Right cardiac atrium (tissue), 5 donors: ENCODE data around the gene THADA. TPM values are rescaled to one million over a fixed set of nuclear protein-coding genes. Genes with fewer than 3 reads are reported as not detected.
"Not testable (repeated sequence)": the region's sequence is repeated elsewhere in the genome, so short reads cannot be mapped to it uniquely, and the experiment has no call there.

Experiments used
- ATAC-seq, 2 donors: fragments of 200-7000 bp; cut with Tn5 transposase; one replicate each; pipeline versions ENCODE4 v1.8.0 to v1.9.1; 2020; ENCODE audit warnings: moderate library complexity in 2 of 2, mild to moderate bottlenecking in 1 of 2
- DNase-seq, 3 donors: peaks; one replicate each; pipeline ENCODE4 v3.0.0-alpha.2; 2020
- H3K27ac ChIP-seq: one replicate; pipeline ENCODE4 v1.5.1; 2013; ENCODE audit warnings: mild to moderate bottlenecking, low read length, control low read depth, moderate library complexity
- H3K27me3 ChIP-seq: one replicate; pipeline ENCODE4 v1.6.1; 2013; ENCODE audit not compliant: control insufficient read depth, insufficient read depth
- H3K4me1 ChIP-seq: one replicate; pipeline ENCODE4 v1.6.1; 2013; ENCODE audit warnings: low read length; ENCODE audit not compliant: control insufficient read depth, insufficient read depth
- H3K4me3 ChIP-seq: one replicate; pipeline ENCODE4 v1.5.1; 2013; ENCODE audit warnings: low read length, control low read depth
- H3K9me3 ChIP-seq: one replicate; pipeline ENCODE4 v1.6.1; 2013; ENCODE audit warnings: low read length; ENCODE audit not compliant: control insufficient read depth
- WGBS: extraction: QIAGEN DNeasy Blood & Tissue Kit; methylation state at CpG from one replicate; pipeline ENCODE4 v1.1.7; 2013; 5-methylcytosine and 5-hydroxymethylcytosine counted together
- intact Hi-C, 4 donors: fragments of 100-400 bp; cut with DNase I; formaldehyde crosslinking; loops; one replicate each; pipeline versions ENCODE4 v1.11.0 to v1.14.0; 2022 to 2023
- polyA plus RNA-seq: library from polyadenylated mRNA; stranded (reverse); fragments of 200-250 nt; gene quantifications from one replicate; pipeline ENCODE4 v1.2.3, GENCODE V29; 2013
- total RNA-seq, 4 donors: library from RNA; stranded (reverse); fragmentation: NEBNext Ultra II Directional; extraction: Animal tissue kit (Norgen Biotek cat#: 25700); gene quantifications; one replicate each; pipeline ENCODE4 v1.2.1, GENCODE V29; 2021
- donor health status: healthy with polysubstance abuse.
- donor health status: DM: no; HTN: yes; CAD: no.
- donor health status: DM: no; HTN: no; CAD: no.
- donor health status: DM: no; HTN: yes; CAD: no; lungs with severe emphysema.
- donor health status: DM: yes; HTN: yes; CAD: no.

THADA gene
- total and polyA plus RNA-seq, 5 donors, result 10.6 to 20.7 (median 19.8) TPM

DNA sequence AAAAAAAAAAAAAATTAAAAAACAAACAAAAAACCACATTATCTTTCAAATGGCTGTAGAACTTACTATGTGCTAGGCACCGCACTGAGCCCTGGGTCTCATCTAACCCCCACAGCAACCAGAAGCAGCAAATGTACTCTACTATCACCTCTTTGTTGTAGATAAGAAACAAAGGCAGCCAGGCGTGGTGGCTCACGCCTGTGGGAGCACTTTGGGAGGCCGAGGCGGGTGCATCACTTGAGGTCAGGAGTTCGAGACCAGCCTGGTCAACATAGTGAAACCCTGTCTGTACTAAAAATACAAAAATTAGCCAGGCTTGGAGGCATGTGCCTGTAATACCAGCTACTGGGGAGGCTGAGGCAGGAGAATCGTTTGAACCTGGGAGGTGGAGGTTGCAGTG, 406.0 kb downstream of the THADA start:
- intact Hi-C loops, H3K27ac ChIP-seq, H3K4me3 ChIP-seq, ATAC-seq, H3K4me1 ChIP-seq, H3K27me3 ChIP-seq, H3K9me3 ChIP-seq: not testable (repeated sequence)
- DNase-seq, result peak in 1 of 3 donors; percentile 6
- WGBS, result 92% methylated on average over 7 of the region's 7 CpGs

DNA sequence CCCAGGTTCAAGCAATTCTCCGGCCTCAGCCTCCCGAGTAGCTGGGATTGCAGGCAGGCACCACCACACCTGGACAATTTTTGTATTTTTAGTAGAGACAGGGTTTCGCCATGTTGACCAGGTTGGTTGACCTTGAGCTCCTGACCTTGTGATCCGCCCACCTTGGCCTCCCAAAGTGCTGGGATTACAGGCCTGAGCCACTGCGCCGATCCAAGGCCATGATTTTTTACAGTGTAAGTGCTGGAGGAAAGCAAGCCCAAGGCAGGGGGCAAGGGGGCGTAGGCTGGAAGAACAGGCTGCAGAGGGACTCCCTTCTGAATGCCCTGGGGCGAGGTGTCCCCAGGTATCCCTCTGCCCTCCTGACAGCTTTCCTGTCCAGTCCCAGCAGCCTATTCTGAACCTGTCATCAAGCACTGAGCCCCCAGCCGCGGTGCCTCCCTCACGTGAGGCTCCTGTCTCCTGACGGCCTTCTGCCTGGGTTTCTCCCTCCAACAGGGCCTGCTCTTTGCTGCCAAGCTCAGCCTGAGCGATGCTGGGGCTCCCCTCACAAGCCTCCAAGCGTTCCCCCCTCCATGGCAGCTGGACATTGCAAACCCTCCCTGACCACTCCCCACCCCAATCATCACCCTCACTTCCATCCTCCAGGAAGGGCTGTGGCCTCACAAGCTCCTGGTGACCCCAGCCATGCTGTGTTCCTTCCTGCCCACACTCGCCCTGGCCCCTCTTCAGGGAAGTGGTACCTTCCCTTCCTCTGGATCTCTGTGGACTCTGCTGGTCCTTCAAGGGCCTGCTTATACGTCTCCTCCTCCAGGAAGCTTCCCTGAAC, 407.1 kb downstream of the THADA start:
- Histone ChIP-seq H3K27me3 (no peaks in the 10 kb centered on the region), H3K4me1 (no peaks in the 10 kb centered on the region), H3K9me3 (no peaks in the 10 kb centered on the region), H3K4me3 (no peak overlapping the region), H3K27ac (no peak overlapping the region)
- intact Hi-C loops, result no loop called here
- 94% methylated on average over 16 of the region's 16 CpGs for WGBS
- no peak for ATAC-seq
- peak in 1 of 3 donors; percentile 36 for DNase-seq

- peak; percentile 53 to 68 for ATAC-seq
- WGBS, result 72% methylated on average over 12 of the region's 12 CpGs
- DNase-seq, result peak; percentile 47 to 74 (median 72)
Observed at GRCh38 chr2:43186679-43187374, 409.0 kb downstream of the THADA start.

DNA sequence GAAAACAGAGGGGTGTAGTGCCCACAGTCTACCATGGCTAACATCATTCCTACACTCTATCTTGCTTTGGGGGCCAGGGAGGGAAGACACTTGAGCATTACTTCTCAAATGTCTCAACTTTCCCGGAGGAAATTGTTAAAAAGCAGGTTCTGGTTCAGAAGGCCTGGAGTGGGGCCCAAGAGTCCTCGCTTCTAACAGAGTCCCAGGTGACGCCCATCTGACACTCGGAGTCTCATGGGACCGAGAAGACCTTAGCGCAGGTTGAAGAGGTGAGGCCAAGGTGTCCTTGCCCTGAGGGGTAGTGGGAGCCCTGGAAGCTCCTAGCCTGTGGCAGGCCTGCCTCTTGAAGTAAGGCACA, 409.5 kb downstream of the THADA start:
- intact Hi-C loops, result no loop called here
- Histone ChIP-seq H3K9me3 (no peaks in the 10 kb centered on the region), H3K4me1 (no peaks in the 10 kb centered on the region), H3K27me3 (no peaks in the 10 kb centered on the region), H3K4me3 (no peak overlapping the region), H3K27ac (no peak overlapping the region)
- WGBS, result 96% methylated on average over 6 of the region's 6 CpGs
- DNase-seq (no peak), ATAC-seq (peak in 1 of 2 donors; percentile 4)

More at GRCh38 chr2:43186679-43187374, 409.0 kb downstream of the THADA start:
- Histone ChIP-seq H3K4me1 (no peaks in the 10 kb centered on the region), H3K27me3 (no peaks in the 10 kb centered on the region), H3K9me3 (no peaks in the 10 kb centered on the region), H3K27ac (no peak overlapping the region), H3K4me3 (no peak overlapping the region)
- intact Hi-C loops, result no loop called here

- Histone ChIP-seq H3K4me3 (no peak overlapping the region), H3K27me3 (no peaks in the 10 kb centered on the region), H3K4me1 (no peaks in the 10 kb centered on the region), H3K9me3 (no peaks in the 10 kb centered on the region), H3K27ac (no peak overlapping the region)
- DNase-seq, result peak in 1 of 3 donors; percentile 9
- ATAC-seq, result no peak
- intact Hi-C loops, result no loop called here
- WGBS, result 69% methylated on average over 4 of the region's 4 CpGs
Observed at GRCh38 chr2:43185146-43185545, 410.7 kb downstream of the THADA start.

DNA sequence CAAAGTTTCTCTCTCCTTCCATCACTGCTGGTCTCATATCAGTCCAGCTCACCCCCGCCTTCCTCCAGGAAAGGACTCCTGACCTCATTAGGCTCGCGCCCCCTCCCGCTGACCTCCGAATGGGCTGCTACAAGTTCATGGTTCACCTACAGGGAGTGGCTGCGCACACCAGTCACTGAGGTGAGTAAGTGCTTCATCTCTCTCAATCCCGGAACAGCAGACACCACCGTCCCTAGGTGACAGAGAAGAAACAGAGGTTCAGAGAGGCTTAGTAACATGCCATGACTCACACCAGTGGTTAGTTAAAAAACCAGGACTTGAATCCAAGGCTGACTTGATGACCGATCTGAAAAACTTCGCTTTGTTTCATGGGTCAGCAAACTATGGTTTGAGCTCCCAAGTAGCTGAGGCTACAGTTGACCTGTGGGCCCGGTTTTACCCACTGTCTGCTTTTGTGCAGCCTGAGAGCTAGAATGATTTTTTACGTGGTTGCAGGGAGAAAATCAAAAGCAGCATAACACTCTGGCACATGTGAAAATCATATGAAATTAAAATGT, 411.4 kb downstream of the THADA start:
- ATAC-seq, result no peak
- H3K4me3 ChIP-seq, result no peak overlapping the region
- intact Hi-C loops, result no loop called here
- H3K27me3 ChIP-seq, result no peaks in the 10 kb centered on the region
- DNase-seq, result peak in 1 of 3 donors; percentile 33
- H3K9me3 ChIP-seq, result no peaks in the 10 kb centered on the region
- H3K4me1 ChIP-seq, result no peaks in the 10 kb centered on the region
- 86% methylated on average over 12 of the region's 12 CpGs for WGBS
- H3K27ac ChIP-seq, result no peak overlapping the region

DNA sequence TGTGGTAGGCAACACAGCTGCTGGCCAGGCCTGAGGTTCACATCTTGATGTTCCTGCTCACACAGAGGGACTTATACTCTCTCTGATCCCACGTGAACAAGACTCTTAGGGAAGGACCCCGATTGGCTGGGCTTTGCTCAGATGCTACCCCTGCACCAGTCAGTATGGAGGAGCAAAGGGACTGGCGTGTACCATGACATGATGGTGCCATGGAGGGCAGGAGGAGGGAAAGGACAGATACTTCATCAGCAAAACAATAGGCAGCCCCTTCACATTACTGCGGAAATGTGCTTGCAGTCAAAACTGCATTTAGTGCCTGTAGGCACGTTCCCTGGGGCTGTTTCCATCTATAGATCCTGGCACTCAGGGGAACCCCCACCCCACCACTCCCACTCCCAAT, 412.1 kb downstream of the THADA start:
- Histone ChIP-seq H3K4me3 (no peak overlapping the region), H3K4me1 (peaks cover 4% of the 10 kb centered on the region), H3K9me3 (no peaks in the 10 kb centered on the region), H3K27me3 (no peaks in the 10 kb centered on the region), H3K27ac (no peak overlapping the region)
- DNase-seq (no peak), ATAC-seq (no peak)
- WGBS, result 73% methylated on average over 5 of the region's 5 CpGs
- intact Hi-C loops, result no loop called here

DNA sequence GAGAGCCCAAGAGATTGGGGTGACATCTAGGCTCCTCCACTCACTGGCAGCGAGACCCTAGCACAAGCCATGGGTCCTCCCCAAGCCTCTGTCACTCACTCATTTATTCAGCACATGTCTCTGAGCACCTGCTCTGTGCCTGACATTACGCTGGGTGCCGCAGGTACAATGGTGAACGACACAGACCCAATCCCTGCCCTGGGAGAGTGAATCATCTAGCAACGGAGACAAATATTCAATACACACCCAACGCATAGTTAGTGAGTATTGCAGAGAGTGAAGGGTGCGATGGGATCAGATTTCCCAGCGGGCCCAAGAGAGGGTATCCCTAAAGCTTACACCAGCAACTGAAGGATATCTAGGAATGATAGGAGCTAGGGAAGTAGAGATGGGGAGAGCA, 414.9 kb downstream of the THADA start:
- ATAC-seq, result no peak
- WGBS, result 98% methylated on average over 8 of the region's 8 CpGs
- intact Hi-C loops, result no loop called here

More for the DNA sequence above, 414.9 kb downstream of the THADA start:
- no peaks in the 10 kb centered on the region for H3K9me3 ChIP-seq
- H3K27me3 ChIP-seq, result no peaks in the 10 kb centered on the region
- DNase-seq, result peak in 1 of 3 donors; percentile 9
- no peak overlapping the region for H3K4me3 ChIP-seq
- H3K27ac ChIP-seq, result no peak overlapping the region
- H3K4me1 ChIP-seq, result peaks cover 8% of the 10 kb centered on the region

Other genes starting within 250 kb of the THADA start
- gene PLEKHH2, start 41.2 kb upstream of the THADA start, total RNA-seq, result 1 to 10 TPM; 3.3 to 5.9 (median 4.0) TPM
- 3.2 TPM for gene PLEKHH2, start 41.2 kb upstream of the THADA start, polyA plus RNA-seq
- 1 to 10 TPM; 1.4 to 3.1 (median 2.6) TPM for gene C1GALT1C1L, start 80.4 kb upstream of the THADA start, total RNA-seq
- gene C1GALT1C1L, start 80.4 kb upstream of the THADA start, polyA plus RNA-seq, result 3.5 TPM
- 10 to 100 TPM in 3 of 4 donors, 1 to 10 TPM in 1; 5.7 to 14.8 (median 12.6) TPM for gene DYNC2LI1, start 178.0 kb upstream of the THADA start, total RNA-seq
- 18.2 TPM for gene DYNC2LI1, start 178.0 kb upstream of the THADA start, polyA plus RNA-seq
- not detected for gene ABCG5, start 242.8 kb upstream of the THADA start, total RNA-seq
- not detected for gene ABCG5, start 242.8 kb upstream of the THADA start, polyA plus RNA-seq
- not detected for gene ABCG8, start 242.9 kb upstream of the THADA start, total RNA-seq
- not detected for gene ABCG8, start 242.9 kb upstream of the THADA start, polyA plus RNA-seq